HepG2 (cell line): ENCODE data around the gene APRT. TPM values are rescaled to one million over a fixed set of nuclear protein-coding genes. Genes with fewer than 3 reads are reported as not detected.

ENCODE experiments used
- AGO1 ChIP-seq: fragments of 200-400 bp; formaldehyde crosslinking; IDR thresholded peaks from 2 replicates; pipeline ENCODE4 v1.6.1; 2017; ENCODE audit warnings: mild to moderate bottlenecking, low read depth, low read length, moderate library complexity; ENCODE audit not compliant: poor library complexity, severe bottlenecking
- CCAR2 ChIP-seq: fragments of 200-400 bp; formaldehyde crosslinking; optimal IDR thresholded peaks from 2 replicates; pipeline ENCODE3; 2018; ENCODE audit warnings: low read depth, mild to moderate bottlenecking, low read length, moderate library complexity
- HES4 ChIP-seq: sonication (generic); formaldehyde crosslinking; IDR thresholded peaks from 2 replicates; pipeline ENCODE4 v1.9.0; 2021; ENCODE audit warnings: mild to moderate bottlenecking, missing genetic modification reagents, borderline replicate concordance
- HMGA1 ChIP-seq: sonication (generic); formaldehyde crosslinking; conservative IDR thresholded peaks from 2 replicates; pipeline ENCODE4 v1.4.0; 2020; ENCODE audit warnings: missing genetic modification reagents
- HNRNPLL ChIP-seq: fragments of 200-400 bp; formaldehyde crosslinking; IDR thresholded peaks from 2 replicates; pipeline ENCODE4 v1.6.1; 2017; ENCODE audit warnings: mild to moderate bottlenecking, low read depth, low read length; ENCODE audit not compliant: poor library complexity, severe bottlenecking
- MAX ChIP-seq: IDR thresholded peaks from 2 replicates; pipeline ENCODE4 v1.6.1; 2012; ENCODE audit warnings: inconsistent platforms
- SALL2 ChIP-seq: sonication (generic); formaldehyde crosslinking; IDR thresholded peaks from 2 replicates; pipeline ENCODE4 v1.8.1; 2023; ENCODE audit warnings: mild to moderate bottlenecking, missing genetic modification reagents, inconsistent platforms
- ZNF326 ChIP-seq: sonication (generic); formaldehyde crosslinking; IDR thresholded peaks from 2 replicates; pipeline ENCODE4 v1.4.0; 2020; ENCODE audit warnings: missing genetic modification reagents, borderline replicate concordance
- ZNF34 ChIP-seq: sonication (generic); formaldehyde crosslinking; IDR thresholded peaks from 2 replicates; pipeline ENCODE4 v1.4.0; 2020; ENCODE audit warnings: mild to moderate bottlenecking, missing genetic modification reagents, borderline replicate concordance
- ZNF354B ChIP-seq: sonication (generic); formaldehyde crosslinking; IDR thresholded peaks from 2 replicates; pipeline ENCODE4 v1.8.0; 2022; ENCODE audit warnings: mild to moderate bottlenecking, missing genetic modification reagents
- ZNF615 ChIP-seq: sonication (generic); formaldehyde crosslinking; IDR thresholded peaks from 2 replicates; pipeline ENCODE4 v1.5.0; 2020; ENCODE audit warnings: mild to moderate bottlenecking, missing genetic modification reagents, borderline replicate concordance
- ZNF839 ChIP-seq: sonication (generic); formaldehyde crosslinking; IDR thresholded peaks from 2 replicates; pipeline ENCODE4 v1.4.0; 2020; ENCODE audit warnings: missing genetic modification reagents, mild to moderate bottlenecking, borderline replicate concordance
- polyA plus RNA-seq, 8 experiments: library from polyadenylated mRNA; depleted of rRNA in 3 of 8; stranded (reverse) in 7 of 8; unstranded in 1 of 8; fragments of >200 nt; fragmentation: Illumina TruSeq in 4 of 8; extraction: Trizol in 4 of 8; gene quantifications; 2 replicates each; pipeline versions ENCODE4 v1.2.1 to v1.2.3, GENCODE V29; 2011 to 2016; ENCODE audit warnings: low read depth in 4 of 8, missing spikeins in 1 of 8, mixed read lengths in 1 of 8; ENCODE audit not compliant: insufficient read depth in 1 of 8
- total RNA-seq, 5 experiments: library from RNA; depleted of rRNA; stranded (reverse); fragments of >200 nt; fragmentation: Illumina TruSeq; extraction: Trizol; gene quantifications; 2 replicates each; pipeline ENCODE4 v1.2.3, GENCODE V29; 2016; ENCODE audit warnings: low read depth in 1 of 5
- TF ChIP-seq, protein P1 (sequence below): sonication (generic); formaldehyde crosslinking; IDR thresholded peaks from 2 replicates; pipeline ENCODE4 v1.4.0; 2020; ENCODE audit warnings: missing genetic modification reagents
- TF ChIP-seq, protein P2 (sequence below): sonication (generic); formaldehyde crosslinking; IDR thresholded peaks from 2 replicates; pipeline ENCODE4 v1.4.0; 2020; ENCODE audit warnings: mild to moderate bottlenecking, low read depth, missing genetic modification reagents
- TF ChIP-seq, protein P3 (sequence below): sonication (generic); formaldehyde crosslinking; conservative IDR thresholded peaks from 2 replicates; pipeline ENCODE4 v1.8.1; 2023; ENCODE audit warnings: missing genetic modification reagents
- TF ChIP-seq, protein P4 (sequence below): sonication (generic); formaldehyde crosslinking; IDR thresholded peaks from 2 replicates; pipeline ENCODE4 v1.4.0; 2020; ENCODE audit warnings: missing genetic modification reagents
- TF ChIP-seq, protein P5 (sequence below): sonication (generic); formaldehyde crosslinking; IDR thresholded peaks from 2 replicates; pipeline ENCODE4 v1.5.0; 2020; ENCODE audit warnings: mild to moderate bottlenecking, low read depth, missing genetic modification reagents, borderline replicate concordance
- TF ChIP-seq, protein P6 (sequence below): sonication (generic); formaldehyde crosslinking; IDR thresholded peaks from 2 replicates; pipeline ENCODE4 v1.4.0; 2020; ENCODE audit warnings: missing genetic modification reagents

APRT gene
- total and polyA plus RNA-seq, 2 of the 13 experiments (the other 11 are each of a cell fraction or from before 2014, with no cell fraction given): 155 to 242 TPM

DNA sequence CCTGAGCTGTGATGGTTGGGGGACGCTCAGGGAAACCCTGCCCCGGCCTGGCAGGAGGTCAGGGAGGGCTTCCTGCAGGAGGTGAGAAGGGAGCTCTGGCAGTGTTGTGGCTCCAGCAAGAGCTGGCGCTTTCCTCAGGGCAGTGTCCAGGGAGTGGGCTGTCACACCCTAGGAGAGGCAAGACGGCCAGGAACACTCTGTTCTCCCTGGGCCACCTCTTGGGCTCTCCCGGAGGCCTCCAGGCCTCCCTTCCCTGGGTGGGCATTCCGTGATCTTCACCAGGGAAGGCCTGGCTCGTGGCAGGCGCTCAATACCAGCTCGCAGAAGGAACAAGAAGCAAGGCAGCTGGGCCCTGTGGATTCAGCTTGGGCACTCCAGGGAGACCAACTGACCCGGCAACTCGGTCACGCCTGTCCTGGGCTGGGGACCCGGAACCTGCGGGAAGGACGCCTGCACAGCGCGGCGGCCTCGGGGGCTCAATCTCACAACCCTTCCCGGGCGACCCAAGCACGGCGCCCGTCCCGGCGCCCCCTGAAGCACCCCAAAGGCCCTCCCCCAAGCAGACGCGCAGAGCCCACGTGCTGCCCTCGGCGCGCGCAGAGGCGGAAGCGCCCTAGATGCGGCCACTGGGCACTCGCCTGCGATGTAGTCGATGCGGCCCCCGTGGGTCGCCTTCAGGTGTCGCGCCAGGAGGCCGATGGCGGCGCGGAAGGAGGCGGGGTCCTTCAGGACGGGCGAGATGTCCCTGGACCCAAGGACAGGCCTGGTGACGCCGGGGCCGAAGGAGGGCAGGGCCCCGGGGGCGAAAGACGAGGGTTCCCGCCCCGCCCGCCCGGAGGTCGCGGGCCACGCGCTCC is 588 bp downstream of the APRT start (continued):
- TF ChIP-seq, protein P1, sequence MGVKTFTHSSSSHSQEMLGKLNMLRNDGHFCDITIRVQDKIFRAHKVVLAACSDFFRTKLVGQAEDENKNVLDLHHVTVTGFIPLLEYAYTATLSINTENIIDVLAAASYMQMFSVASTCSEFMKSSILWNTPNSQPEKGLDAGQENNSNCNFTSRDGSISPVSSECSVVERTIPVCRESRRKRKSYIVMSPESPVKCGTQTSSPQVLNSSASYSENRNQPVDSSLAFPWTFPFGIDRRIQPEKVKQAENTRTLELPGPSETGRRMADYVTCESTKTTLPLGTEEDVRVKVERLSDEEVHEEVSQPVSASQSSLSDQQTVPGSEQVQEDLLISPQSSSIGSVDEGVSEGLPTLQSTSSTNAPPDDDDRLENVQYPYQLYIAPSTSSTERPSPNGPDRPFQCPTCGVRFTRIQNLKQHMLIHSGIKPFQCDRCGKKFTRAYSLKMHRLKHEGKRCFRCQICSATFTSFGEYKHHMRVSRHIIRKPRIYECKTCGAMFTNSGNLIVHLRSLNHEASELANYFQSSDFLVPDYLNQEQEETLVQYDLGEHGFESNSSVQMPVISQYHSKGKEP (CRISPR knock-in tag): 0 out of 2 replicates have a peak, but pooled peaks have one; percentile 77
- TF ChIP-seq HNRNPLL (no peak), HES4 (peak; percentile 62), ZNF615 (CRISPR knock-in tag) (peak; percentile 89; the same call in 1 of the 2 replicates), ZNF354B (CRISPR knock-in tag) (peak; percentile 87), ZNF839 (CRISPR knock-in tag) (no peak), MAX (peak; percentile 92; the same call in 1 of the 2 replicates), HMGA1 (CRISPR knock-in tag) (no peak), ZNF34 (CRISPR knock-in tag) (0 out of 2 replicates have a peak, but pooled peaks have one; percentile 35), ZNF326 (CRISPR knock-in tag) (no peak), AGO1 (peak; percentile 8), SALL2 (CRISPR knock-in tag) (peak; percentile 19; the same call in 1 of the 2 replicates), CCAR2 (no peak)
- TF ChIP-seq, protein P2, sequence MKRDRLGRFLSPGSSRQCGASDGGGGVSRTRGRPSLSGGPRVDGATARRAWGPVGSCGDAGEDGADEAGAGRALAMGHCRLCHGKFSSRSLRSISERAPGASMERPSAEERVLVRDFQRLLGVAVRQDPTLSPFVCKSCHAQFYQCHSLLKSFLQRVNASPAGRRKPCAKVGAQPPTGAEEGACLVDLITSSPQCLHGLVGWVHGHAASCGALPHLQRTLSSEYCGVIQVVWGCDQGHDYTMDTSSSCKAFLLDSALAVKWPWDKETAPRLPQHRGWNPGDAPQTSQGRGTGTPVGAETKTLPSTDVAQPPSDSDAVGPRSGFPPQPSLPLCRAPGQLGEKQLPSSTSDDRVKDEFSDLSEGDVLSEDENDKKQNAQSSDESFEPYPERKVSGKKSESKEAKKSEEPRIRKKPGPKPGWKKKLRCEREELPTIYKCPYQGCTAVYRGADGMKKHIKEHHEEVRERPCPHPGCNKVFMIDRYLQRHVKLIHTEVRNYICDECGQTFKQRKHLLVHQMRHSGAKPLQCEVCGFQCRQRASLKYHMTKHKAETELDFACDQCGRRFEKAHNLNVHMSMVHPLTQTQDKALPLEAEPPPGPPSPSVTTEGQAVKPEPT (CRISPR knock-in tag): 0 out of 2 replicates have a peak, but pooled peaks have one; percentile 10
- TF ChIP-seq, protein P3, sequence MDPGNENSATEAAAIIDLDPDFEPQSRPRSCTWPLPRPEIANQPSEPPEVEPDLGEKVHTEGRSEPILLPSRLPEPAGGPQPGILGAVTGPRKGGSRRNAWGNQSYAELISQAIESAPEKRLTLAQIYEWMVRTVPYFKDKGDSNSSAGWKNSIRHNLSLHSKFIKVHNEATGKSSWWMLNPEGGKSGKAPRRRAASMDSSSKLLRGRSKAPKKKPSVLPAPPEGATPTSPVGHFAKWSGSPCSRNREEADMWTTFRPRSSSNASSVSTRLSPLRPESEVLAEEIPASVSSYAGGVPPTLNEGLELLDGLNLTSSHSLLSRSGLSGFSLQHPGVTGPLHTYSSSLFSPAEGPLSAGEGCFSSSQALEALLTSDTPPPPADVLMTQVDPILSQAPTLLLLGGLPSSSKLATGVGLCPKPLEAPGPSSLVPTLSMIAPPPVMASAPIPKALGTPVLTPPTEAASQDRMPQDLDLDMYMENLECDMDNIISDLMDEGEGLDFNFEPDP (CRISPR knock-in tag): peak; percentile 35
- TF ChIP-seq, protein P4, sequence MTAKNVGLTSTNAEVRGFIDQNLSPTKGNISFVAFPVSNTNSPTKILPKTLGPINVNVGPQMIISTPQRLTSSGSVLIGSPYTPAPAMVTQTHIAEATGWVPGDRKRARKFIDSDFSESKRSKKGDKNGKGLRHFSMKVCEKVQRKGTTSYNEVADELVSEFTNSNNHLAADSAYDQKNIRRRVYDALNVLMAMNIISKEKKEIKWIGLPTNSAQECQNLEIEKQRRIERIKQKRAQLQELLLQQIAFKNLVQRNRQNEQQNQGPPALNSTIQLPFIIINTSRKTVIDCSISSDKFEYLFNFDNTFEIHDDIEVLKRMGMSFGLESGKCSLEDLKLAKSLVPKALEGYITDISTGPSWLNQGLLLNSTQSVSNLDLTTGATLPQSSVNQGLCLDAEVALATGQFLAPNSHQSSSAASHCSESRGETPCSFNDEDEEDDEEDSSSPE (CRISPR knock-in tag): peak; percentile 72
- TF ChIP-seq, protein P5, sequence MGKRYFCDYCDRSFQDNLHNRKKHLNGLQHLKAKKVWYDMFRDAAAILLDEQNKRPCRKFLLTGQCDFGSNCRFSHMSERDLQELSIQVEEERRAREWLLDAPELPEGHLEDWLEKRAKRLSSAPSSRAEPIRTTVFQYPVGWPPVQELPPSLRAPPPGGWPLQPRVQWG (CRISPR knock-in tag): no peak
- TF ChIP-seq, protein P6, sequence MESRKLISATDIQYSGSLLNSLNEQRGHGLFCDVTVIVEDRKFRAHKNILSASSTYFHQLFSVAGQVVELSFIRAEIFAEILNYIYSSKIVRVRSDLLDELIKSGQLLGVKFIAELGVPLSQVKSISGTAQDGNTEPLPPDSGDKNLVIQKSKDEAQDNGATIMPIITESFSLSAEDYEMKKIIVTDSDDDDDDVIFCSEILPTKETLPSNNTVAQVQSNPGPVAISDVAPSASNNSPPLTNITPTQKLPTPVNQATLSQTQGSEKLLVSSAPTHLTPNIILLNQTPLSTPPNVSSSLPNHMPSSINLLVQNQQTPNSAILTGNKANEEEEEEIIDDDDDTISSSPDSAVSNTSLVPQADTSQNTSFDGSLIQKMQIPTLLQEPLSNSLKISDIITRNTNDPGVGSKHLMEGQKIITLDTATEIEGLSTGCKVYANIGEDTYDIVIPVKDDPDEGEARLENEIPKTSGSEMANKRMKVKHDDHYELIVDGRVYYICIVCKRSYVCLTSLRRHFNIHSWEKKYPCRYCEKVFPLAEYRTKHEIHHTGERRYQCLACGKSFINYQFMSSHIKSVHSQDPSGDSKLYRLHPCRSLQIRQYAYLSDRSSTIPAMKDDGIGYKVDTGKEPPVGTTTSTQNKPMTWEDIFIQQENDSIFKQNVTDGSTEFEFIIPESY (CRISPR knock-in tag): peak; percentile 3; the same call in 1 of the 2 replicates
